RPMI8226 (cell line): ENCODE measurements around the gene MDGA2.
"Not testable (repeated sequence)": the region's sequence is repeated elsewhere in the genome, so short reads cannot be mapped to it uniquely, and the experiment has no call there.

Experiments
- DNase-seq: peaks from one replicate; pipeline ENCODE4 v3.0.0-alpha.2; 2015

The MDGA2 gene

DNA sequence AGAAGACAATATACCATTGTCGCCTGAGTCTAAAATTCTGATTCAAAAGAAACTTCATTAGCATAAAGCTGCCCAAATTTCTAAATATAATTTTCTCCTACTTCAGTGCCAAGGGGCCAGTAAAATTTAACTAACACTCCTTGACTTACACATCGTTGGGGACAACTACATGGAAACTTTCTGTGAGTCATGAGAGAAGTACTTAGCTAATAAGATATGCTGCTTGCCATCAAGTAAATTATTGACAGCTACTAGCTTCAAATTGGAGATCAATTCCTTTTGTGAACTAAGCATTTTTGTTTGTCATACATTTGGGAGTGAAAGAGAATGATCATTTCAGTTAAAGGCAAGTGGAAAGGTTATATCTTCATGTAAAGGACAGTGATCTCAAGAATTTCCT is 373.3 kb downstream of the MDGA2 start:
- no peak for DNase-seq

DNA sequence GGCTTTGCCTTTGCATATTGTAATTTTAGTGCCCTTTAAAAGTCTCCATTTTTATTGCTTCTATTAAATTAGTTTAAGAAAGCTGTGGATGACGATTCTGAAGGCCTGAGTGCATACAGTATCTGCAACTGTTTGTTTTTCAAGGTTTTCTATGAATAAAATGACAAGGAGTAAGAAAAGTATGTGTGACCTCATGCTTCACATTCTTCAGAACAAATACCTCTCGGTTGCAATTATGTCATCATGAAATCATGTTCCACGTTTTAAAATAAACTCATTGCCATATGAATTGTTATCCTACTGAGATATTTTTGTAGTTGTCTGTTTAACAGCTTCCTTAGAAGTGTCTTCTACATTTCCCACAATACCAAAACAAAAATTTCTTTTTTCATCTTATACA is 374.6 kb downstream of the MDGA2 start:
- DNase-seq, result no peak

DNA sequence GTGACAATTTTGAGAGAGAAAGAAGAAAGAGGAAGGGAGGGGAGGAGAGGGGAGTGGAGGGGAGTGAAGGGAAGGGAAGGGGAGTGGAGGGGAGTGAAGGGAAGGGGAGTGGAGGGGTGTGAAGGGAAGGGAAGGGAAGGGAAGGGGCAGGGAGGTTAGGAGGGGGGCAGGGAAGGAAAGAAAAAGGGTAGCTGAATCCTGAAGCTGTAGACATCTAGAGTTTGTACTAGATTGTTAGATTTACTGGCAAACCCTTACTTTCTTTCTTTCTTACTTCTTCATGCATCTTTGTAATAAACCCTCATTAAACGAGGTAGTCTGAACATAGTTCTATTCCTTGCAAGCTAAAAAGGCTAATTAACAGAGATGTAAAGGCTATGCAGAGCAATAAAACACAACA is 378.0 kb downstream of the MDGA2 start:
- no peak for DNase-seq

DNA sequence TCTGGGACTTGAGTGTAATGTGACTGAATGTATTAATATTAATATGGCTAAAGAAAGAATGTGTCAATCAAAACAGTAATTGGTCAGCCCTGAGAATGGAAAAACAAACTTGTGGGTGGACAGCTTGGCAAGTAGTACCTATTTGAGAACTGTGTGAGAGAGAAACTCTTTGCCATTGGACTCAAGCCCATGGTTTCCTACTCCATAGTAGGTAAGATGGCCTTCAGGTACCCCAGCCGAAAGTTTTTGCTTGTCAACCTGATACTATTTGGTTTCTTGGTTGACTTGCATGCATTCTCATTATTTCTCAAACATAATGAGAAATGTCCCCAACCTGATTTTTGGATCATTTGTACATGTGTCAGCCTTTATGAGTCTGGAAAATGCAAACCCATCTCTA is 391.1 kb downstream of the MDGA2 start:
- no peak for DNase-seq

DNA sequence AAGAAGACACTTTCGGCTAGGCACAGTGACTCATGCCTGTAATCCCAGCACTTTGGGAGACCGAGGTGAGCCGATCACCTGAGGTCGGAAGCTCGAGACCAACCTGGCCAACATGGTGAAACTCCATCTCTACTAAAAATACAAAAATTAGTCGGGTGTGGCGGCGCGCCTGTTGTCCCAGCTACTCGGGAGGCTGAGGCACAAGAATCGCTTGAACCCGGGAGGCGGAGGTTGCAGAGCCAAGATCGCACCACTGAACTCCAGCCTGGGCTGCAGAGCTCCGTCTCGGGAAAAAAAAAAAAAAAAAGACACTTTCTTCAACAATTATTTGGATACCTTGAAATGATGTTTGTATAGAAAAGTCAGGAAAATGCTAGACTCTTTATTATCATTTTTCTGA is 393.6 kb downstream of the MDGA2 start:
- DNase-seq, result not testable (repeated sequence)

DNA sequence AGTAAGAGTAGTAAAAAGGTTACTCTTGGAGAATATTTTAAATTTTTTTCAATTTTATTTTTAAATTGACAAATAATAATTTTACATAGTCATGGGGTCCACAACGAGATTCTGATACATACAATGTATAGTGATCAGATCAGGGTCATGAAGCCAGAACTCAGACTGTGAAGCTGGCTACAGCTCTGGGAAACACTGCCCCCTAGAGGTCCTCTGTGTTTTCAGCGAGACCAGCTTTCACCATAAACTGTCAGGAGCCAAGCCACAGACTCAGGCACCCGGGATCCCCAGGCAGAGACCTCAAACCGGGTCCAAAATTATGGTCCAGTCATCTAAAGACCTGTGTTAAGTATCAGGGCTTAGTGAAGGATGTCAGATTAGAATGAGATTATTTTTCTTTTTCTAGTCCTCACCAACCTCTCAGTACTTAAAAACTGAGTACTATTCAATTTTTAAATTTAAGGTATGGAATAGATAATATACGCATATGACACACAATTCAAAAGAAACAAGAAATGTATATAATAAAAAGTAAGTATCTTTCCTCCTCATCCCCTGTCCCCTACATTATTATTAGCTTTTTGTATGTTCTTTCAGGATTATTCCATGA is 397.1 kb downstream of the MDGA2 start:
- peak; percentile 52 for DNase-seq

DNA sequence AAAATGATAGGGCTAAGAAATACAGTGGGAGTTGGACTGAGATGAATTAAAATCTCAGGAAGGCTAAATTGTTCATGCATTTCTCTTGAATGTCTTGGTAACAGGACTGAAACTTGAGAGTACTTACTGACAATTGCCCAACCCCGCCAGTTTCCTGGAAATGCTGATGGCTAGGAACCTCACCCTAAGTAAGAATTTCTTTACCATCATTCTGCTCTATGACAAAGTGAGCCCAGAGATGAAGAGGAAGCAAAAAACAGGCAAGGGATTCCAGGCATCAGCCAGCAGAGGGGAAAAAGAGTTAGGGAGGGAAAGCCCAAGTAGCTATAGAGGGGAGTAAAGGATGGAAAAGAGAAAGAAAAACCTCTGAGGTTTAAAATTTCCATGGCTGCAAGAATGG is 397.7 kb downstream of the MDGA2 start:
- no peak for DNase-seq

DNA sequence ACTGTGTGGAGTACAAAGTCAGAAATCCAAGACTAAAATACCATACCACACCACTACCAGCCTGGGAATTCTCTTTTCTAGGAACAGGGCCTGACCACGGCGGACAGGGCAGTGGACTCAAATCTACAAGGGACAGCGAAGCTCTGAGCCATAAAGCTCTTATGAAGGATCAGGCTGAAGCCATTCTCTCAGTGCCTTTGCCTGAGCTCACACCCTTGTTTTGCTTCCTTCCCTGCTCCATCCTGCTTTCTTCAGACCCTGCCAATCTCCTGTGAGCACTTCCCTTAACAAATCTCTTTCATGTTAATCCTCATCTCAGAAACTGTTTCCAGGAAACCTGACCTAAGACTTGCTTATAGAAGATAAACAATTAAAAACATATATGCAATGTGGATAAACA is 398.5 kb downstream of the MDGA2 start:
- DNase-seq, result no peak

DNA sequence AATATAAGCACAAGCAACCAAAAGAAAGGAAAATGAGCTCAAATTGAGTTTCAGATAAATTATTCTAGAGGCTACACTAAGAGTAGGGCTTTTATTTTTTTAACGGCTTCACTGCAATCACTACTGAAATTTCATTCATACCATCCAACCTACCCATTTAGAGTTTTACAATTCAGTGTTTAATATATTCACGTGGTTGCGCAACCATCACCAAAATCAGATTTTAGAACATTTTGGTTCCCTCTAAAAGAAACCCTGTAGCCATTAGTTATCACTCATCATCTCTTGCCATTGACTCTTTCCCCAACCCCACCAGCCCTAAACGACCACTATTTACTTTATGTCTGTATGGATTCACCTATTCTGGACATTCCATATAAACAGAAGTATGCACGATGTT is 401.5 kb downstream of the MDGA2 start:
- DNase-seq, result no peak

DNA sequence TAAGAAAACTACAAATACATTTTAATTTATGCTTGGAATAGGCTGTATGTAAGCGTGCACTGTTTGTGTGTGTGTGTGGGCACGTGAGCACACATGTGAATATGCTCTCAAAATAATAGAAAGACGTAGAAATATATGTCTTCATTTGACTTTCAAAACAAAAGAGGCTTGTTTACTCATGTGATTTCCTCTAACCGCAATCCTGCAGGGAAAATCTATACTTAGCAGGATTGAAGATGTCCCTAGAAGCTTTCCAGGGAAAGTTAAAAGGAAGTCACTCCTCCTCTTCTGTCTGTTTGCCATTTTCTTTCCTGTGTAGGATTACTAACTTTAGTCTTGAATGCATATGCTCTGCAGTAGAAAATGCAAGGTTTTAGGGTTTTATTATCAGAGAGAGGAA is 404.7 kb downstream of the MDGA2 start:
- DNase-seq, result no peak

DNA sequence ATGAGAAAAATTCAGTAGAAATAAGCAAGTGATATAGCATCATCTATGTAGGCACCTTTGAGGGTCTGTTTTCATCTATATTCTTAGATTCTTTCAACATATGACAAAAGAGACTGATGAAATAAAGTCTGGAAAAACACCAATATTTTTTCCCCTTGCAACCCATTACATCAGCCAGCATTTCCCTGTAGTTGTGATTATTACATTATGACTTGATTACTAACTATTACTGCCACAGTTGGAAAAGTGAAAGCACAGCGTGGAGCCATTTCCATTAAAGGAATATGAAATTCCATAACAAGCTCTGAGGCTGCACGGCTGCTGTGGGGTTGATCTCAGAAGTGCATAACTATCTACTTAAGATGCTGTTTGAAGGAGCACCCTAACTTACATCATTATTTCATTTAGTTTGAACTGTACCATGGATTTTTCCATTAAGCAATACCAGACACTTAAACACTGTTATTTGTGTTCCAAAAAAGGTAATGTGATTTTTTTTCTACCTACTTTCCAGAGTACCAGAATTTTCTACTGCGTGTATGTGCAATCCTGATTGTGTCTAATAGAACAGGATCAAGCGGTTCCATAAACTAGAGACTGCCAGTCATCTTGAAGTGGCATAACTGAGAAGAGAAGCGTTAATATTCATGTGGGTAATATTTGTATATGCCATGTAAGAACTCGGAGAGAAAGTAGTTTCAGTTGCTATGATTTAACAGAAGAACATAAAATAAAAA is 405.5 kb downstream of the MDGA2 start:
- no peak for DNase-seq

DNA sequence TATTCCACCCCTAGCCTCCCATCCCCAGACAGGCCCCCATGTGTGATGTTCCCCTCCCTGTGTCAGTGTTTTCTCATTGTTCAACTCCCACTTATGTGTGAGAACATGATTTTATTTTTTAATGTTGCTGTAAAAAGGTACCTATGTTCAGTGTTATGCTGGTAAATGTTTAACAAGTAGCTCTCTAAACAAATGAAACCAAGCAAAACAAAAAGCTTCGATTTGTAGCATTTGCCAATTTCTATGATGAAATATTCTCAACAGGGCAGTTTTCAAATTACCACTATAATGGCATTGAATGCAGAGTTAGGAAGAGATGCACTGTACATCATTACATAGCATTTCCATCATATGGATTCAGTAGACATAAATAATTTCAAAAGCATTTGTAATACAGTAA is 410.6 kb downstream of the MDGA2 start:
- no peak for DNase-seq

DNA sequence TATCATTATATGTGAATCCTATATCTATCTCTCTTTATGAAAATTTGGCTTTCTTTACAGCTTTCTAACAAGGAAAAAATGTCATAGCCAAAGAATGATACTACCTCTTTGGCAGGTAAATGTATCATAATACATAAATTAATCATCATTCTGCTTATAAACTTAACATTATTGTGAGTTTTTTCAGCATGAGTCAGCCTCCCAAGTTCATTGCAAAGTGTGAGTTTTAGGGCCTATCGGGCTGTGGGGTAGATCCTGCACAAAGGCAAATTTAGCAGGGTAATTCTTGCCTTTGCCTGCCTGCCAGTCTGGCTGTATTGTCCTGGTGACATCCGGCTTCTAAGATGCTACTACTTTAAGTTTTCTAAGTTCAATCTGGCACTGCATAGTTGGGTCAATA is 412.6 kb downstream of the MDGA2 start:
- DNase-seq, result no peak

DNA sequence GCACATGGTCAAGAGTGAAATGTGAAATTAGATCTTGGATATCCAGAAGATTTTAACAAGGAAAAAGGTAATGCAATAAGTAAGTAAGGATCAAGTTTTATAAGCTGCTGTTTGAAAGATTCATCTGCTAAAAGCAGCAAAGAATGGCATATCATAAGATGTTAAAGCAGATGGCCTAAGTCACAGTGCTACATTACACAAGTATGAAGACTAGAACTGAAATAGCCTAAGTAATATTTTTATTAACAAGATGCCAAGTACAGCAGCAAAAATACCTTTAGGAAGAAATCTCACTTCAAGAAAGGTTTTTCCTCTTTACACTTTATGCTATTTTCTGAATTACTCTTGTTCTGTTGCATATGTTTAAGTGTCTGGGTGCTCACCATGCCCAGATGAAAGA is 414.1 kb downstream of the MDGA2 start:
- no peak for DNase-seq

DNA sequence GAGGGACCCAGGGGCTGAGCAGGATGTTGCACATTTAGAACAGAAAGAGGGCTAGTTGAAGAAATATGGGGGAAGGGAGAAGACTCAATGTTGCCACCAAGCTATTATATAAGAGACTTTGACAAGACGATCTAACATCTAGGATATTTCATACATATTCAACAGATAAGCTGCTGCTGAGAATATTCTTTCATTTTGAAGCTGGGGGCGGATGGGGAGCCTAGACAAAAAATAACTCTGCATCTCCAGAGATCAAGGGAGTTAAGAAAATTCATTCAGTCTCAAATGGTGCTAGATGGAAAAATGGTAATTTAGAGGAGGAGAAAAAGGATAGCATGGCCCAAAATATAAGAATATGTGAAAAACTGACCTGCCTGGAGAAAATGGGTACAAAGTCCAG is 415.6 kb downstream of the MDGA2 start:
- no peak for DNase-seq

DNA sequence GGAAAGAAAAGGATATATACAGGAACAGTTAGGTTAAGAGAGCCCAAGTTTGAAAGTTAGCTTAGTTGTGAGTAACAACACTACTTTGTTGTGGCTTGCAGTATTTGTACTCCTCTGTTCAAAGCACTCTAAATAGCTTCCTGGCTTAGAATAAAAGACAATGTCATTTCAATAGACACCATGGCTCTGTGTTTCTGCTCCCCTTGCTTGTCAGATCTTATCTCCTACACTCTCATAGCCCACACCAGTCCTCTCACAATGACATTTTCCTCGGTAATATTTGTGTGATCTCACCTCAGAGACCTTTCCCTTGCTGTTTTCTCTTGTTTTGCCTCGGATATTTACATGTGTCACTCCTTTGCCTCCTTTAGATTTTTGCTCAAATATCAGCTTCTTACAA is 418.4 kb downstream of the MDGA2 start:
- no peak for DNase-seq

DNA sequence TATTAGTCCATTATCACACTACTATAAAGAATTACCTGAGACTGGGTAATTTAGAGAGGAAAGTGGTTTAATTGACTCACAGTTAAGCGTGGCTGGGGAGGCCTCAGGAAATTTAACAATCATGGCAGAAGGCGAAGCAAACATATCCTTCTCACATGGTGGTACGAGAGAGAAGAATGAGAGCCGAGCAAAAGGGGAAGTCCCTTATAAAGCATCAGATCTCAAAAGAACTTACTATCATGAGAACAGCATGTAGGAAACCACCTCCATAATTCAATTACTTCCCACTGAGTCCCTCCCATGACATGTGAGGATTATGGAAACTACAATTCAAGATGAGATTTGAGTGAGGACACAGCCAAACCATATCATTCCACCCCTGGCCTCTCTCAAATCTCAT is 422.6 kb downstream of the MDGA2 start:
- DNase-seq, result no peak

DNA sequence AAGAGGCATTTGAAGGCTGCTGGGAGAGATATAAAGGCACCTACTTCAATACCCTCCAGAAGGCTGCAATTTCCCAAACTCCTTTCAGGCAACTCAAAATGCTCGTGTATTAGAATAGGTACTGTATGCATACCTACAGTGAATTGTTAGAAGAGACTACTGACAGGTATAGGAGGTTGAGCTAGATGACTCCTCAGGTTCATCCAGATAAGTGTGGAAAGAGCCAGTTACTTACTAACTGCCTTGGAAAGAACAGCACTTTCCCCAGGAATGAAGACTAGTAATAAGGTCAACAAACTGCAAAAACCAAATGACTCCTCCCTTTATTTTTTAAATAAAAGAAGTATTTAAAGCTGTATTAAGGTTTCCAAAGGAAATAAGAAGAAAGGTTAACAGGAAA is 429.0 kb downstream of the MDGA2 start:
- DNase-seq, result no peak

DNA sequence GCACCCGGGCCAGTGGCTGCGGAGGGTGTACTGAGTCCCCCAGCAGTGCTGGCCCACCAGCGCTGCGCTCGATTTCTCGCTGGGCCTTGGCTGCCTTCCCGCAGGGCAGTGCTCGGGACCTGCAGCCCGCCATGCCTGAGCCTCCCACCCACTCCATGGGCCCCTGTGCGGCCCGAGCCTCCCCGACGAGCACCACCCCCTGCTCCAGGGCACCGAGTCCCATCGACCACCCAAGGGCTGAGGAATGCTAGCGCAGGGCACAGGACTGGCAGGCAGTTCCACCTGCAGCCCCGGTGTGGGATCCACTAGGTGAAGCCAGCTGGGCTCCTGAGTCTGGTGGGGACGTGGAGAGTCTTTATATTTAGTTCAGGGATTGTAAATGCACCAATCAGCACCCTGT is 432.8 kb downstream of the MDGA2 start:
- not testable (repeated sequence) for DNase-seq

DNA sequence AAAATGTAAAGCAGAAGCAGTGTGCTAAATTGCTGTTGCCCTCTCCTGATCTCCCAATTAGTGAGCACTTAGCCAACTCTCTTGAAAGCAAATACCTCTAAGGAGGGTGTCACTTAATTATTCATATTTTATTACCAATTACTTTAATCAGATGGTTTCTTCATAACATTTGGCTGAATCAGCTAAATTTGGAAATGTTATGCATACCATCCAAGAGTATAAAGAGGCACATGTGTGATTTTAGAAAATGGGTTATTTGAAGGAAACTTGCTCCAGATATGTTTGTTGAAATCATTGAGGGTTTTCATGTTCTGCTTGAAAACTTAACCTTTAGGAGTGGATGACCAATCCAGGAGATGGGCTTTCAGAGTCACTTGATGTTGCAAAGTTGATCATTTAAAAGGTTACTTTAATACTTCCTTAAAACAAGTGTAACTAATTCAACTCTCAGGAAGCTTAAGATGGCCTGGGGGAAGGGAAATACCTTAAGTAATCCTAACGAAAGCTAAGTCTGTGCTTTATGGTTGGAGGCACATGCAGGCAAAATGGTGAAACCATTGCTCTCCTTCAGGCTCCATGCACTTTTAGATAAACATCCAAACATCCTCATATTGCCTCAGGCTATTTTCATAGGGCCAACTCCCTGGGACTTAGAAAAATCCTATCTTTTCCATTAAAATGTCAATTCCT is 434.5 kb downstream of the MDGA2 start:
- DNase-seq, result no peak

DNA sequence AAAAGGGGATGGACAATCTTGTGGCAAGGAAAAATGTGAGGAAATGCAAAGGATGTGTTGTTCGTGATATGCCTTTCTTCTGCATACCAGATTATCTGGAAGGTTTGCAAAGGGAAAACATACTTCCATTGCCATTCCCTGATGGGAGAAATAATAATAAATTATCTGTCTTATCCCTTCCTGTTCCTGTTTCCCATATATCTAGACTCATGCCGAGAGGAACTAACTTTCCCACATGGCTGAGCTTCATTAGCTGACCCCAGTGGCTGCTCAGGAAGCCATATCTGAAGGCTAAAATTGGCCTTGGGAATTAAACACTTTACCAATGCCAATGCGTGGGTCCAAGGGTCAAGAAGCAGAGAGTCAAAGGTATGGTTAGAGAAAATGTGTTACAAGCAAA is 439.8 kb downstream of the MDGA2 start:
- DNase-seq, result no peak

DNA sequence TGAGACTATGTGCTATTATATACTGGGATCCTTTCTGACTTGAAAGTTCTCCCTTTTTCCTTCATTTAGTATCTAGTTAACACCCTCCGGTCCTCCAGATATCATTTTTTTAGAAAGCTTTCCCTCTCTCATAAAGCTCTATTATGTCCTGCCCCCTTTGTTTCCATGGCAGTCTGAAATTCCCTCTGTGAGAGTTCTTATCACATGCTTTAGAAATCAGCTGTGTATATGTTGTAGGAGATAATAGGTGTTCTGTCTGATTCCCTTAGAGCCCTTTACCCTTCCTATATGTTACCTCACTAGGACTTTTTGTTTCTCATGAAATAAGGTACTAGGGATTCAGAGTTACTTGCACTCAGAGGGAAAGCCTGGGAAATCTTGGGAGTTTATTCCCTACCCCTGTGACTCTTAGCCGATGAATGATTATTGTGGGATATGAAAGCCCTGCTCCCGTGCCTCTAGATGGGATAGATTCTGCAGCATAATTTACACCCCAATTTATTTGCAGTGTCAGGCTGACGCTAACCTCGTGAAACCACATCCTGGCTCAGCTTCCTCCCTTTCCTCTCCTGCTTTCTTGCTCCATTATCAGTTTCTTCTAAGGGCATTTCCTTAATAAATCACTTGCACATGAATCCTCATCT is 448.4 kb downstream of the MDGA2 start:
- DNase-seq, result no peak

DNA sequence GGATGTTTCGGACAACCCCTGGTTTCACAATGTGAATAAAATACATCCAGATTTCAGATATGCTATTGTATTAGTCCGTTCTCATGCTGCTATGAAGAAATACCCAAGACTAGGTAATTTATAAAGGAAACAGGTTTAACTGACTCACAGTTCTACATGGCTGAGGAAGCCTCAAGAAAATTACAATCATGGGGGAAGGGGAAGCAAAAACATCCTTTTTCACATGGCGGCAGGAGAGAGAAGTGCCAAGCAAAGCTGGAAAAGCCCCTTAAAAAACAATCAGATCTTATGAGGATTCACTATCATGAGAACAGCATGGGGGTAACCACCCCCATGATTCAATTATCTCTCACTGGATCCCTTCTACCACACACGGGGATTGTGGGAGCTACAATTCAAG is 451.7 kb downstream of the MDGA2 start:
- DNase-seq, result no peak

DNA sequence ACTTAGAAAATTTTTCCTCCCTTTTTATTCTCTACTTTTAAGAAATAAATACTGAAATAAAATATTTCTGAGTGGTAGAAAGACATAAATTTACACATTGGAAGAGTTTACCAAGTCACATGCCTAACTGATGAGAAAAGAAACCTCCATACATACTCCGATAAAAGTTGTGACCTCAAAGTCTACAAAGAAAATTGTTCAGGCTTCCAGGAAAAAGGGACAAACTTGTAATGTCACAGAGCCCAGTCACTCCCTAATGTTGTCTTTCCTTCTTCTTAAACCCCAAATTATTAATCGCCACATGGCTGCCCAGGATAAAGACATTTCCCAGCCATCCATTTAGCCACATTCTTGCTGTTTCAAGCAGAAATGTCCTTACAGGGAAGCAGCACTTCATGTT is 455.3 kb downstream of the MDGA2 start:
- DNase-seq, result no peak
